CD8-positive, alpha-beta memory T cell (primary cell): ENCODE data around the gene CCDC88B. TPM values are rescaled to one million over a fixed set of nuclear protein-coding genes. Genes with fewer than 3 reads are reported as not detected.
"Not testable (repeated sequence)": the region's sequence is repeated elsewhere in the genome, so short reads cannot be mapped to it uniquely, and the experiment has no call there.

ENCODE experiments used
- CTCF ChIA-PET: fragments of 350-600 bp; sonication (Branson Sonifier 250); formaldehyde crosslinking; loops from one replicate; lab custom pipeline; 2021; ENCODE audit warnings: antibody characterized with exemption; lab: Charles Lee
- POLR2A ChIA-PET: fragments of 350-600 bp; sonication (Branson Sonifier 250); formaldehyde crosslinking; loops from one replicate; lab custom pipeline; 2021; ENCODE audit warnings: antibody characterized with exemption; lab: Charles Lee
- DNase-seq, 5 donors: peaks; one replicate each; pipeline versions ENCODE4 v3.0.0 to v3.0.0-alpha.2; 2020 to 2022; ENCODE audit warnings: mixed read lengths in 1 of 5
- H3K27ac ChIP-seq: one replicate; pipeline ENCODE4 v1.7.0; 2013; ENCODE audit warnings: low read depth, mild to moderate bottlenecking, low read length, moderate library complexity
- H3K27me3 ChIP-seq: 2 replicates; pipeline ENCODE4 v1.7.0; 2013; ENCODE audit warnings: low read length, mild to moderate bottlenecking; ENCODE audit not compliant: insufficient read depth, poor library complexity, severe bottlenecking
- H3K36me3 ChIP-seq: 2 replicates; pipeline ENCODE4 v1.7.0; 2013; ENCODE audit warnings: mild to moderate bottlenecking, low read length, moderate library complexity; ENCODE audit not compliant: insufficient read depth
- H3K4me1 ChIP-seq: 2 replicates; pipeline ENCODE4 v1.7.0; 2013; ENCODE audit warnings: mild to moderate bottlenecking, low read length, moderate library complexity; ENCODE audit not compliant: insufficient read depth
- H3K4me3 ChIP-seq: 2 replicates; pipeline ENCODE4 v1.7.0; 2013; ENCODE audit warnings: mild to moderate bottlenecking, low read length
- H3K9me3 ChIP-seq: 2 replicates; pipeline ENCODE4 v1.7.0; 2013; ENCODE audit warnings: mild to moderate bottlenecking, low read length
- H3K27ac Mint-ChIP-seq, 8 donors: one replicate each; pipeline ENCODE4 v1.8.0; 2020 to 2021; ENCODE audit warnings: mixed read lengths in 8 of 8, mild to moderate bottlenecking in 6 of 8, inconsistent platforms in 3 of 8, moderate library complexity in 3 of 8
- H3K27me3 Mint-ChIP-seq, 2 donors: one replicate each; pipeline ENCODE4 v1.8.0; 2020 to 2021; ENCODE audit warnings: mixed read lengths in 2 of 2, mild to moderate bottlenecking in 1 of 2, moderate library complexity in 1 of 2
- H3K36me3 Mint-ChIP-seq, 3 donors: one replicate each; pipeline ENCODE4 v1.8.0; 2020 to 2021; ENCODE audit warnings: mixed read lengths in 3 of 3, inconsistent platforms in 1 of 3, mild to moderate bottlenecking in 1 of 3
- H3K4me1 Mint-ChIP-seq, 3 donors: one replicate each; pipeline ENCODE4 v1.8.0; 2020 to 2021; ENCODE audit warnings: mixed read lengths in 3 of 3, inconsistent platforms in 1 of 3, mild to moderate bottlenecking in 1 of 3
- H3K4me3 Mint-ChIP-seq, 7 donors: one replicate each; pipeline ENCODE4 v1.8.0; 2020 to 2021; ENCODE audit warnings: mixed read lengths in 7 of 7, mild to moderate bottlenecking in 6 of 7, moderate library complexity in 4 of 7, inconsistent platforms in 2 of 7
- H3K9me3 Mint-ChIP-seq, 5 donors: one replicate each; pipeline ENCODE4 v1.8.0; 2020 to 2022; ENCODE audit warnings: mixed read lengths in 5 of 5, mild to moderate bottlenecking in 3 of 5, moderate library complexity in 2 of 5, inconsistent platforms in 1 of 5
- polyA plus RNA-seq: library from polyadenylated mRNA; unstranded; fragments of 300-500 nt; fragmentation: Illumina TruSeq; gene quantifications from one replicate; pipeline ENCODE4 v1.2.3, GENCODE V29; 2021
- total RNA-seq, 2 experiments: library from RNA; stranded (reverse); gene quantifications; one replicate each; pipeline ENCODE4 v1.2.3, GENCODE V29; 2021

CCDC88B gene
- total and polyA plus RNA-seq, 3 experiments from 2014 or later: 45.6 to 105 (median 101) TPM

GRCh38 chr11:64305691-64306562 lies 34.1 kb upstream of the CCDC88B start:
- H3K4me3 ChIP-seq: peak overlapping the region; percentile 81
- POLR2A ChIA-PET: interaction anchor here (0.6 to 3.6 kb wide), 7 partner anchors 12 to 99 kb away, joined by 3 to 42 read pairs (median 5); partner anchors contain the start of genes BAD, FKBP2, GPR137 and PRDX5

GRCh38 chr11:64306563-64306875 lies 33.5 kb upstream of the CCDC88B start:
- H3K4me1 ChIP-seq: peaks cover 20% of the 10 kb centered on the region
- Mint-ChIP-seq H3K9me3 (no peaks in the 10 kb centered on the region), H3K27me3 (peaks cover 3 to 4% of the 10 kb centered on the region in 2 donors), H3K4me1 (peaks cover 21 to 38% (median 21%) of the 10 kb centered on the region in 3 donors), H3K27ac (peak overlapping the region; percentile 83 to 99 (median 96)), H3K4me3 (peak overlapping the region; percentile 91 to 100 (median 96)), H3K36me3 (peaks cover 0 to 22% (median 0%) of the 10 kb centered on the region in 3 donors)
- no peaks in the 10 kb centered on the region for H3K9me3 ChIP-seq
- peak overlapping the region; percentile 73 for H3K27ac ChIP-seq
- ChIA-PET CTCF (interaction anchor here (0.7 to 4.4 kb wide), 2 partner anchors 11 to 101 kb away, joined by 3 to 34 read pairs; partner anchors contain the start of genes PRDX5 and TRMT112), POLR2A (no interaction called here)
- peak overlapping the region; percentile 81 for H3K4me3 ChIP-seq
- DNase-seq: no peak
- H3K36me3 ChIP-seq: no peaks in the 10 kb centered on the region
- peaks cover 5% of the 10 kb centered on the region for H3K27me3 ChIP-seq

More at GRCh38 chr11:64305691-64306562, 34.1 kb upstream of the CCDC88B start:
- peak; percentile 47 to 82 (median 61) for DNase-seq
- Histone ChIP-seq H3K4me1 (peaks cover 21% of the 10 kb centered on the region), H3K27me3 (peaks cover 8% of the 10 kb centered on the region), H3K27ac (peak overlapping the region; percentile 73), H3K36me3 (no peaks in the 10 kb centered on the region), H3K9me3 (no peaks in the 10 kb centered on the region)
- H3K36me3 Mint-ChIP-seq: peaks cover 0 to 20% (median 0%) of the 10 kb centered on the region in 3 donors
- CTCF ChIA-PET: interaction anchor here (0.7 to 5.8 kb wide), 5 partner anchors 11 to 101 kb away, joined by 3 to 281 read pairs (median 34); partner anchors contain the start of genes FERMT3, PLCB3, PPP1R14B and PRDX5
- H3K9me3 Mint-ChIP-seq: no peaks in the 10 kb centered on the region
- H3K4me1 Mint-ChIP-seq: peaks cover 21 to 38% (median 22%) of the 10 kb centered on the region in 3 donors
- H3K27ac Mint-ChIP-seq: peak overlapping the region; percentile 83 to 99 (median 96)
- peak overlapping the region; percentile 91 to 100 (median 96) for H3K4me3 Mint-ChIP-seq
- H3K27me3 Mint-ChIP-seq: peaks cover 5% of the 10 kb centered on the region in 2 donors

- Mint-ChIP-seq H3K36me3 (peaks cover 0 to 22% (median 0%) of the 10 kb centered on the region in 3 donors), H3K27me3 (no peaks in the 10 kb centered on the region), H3K4me3 (peak overlapping the region; percentile 91 to 100 (median 96)), H3K9me3 (no peaks in the 10 kb centered on the region), H3K4me1 (peaks cover 21 to 34% (median 21%) of the 10 kb centered on the region in 3 donors), H3K27ac (peak overlapping the region in 7 of 8 donors; percentile 24 to 99 (median 96))
- no peak for DNase-seq
- no peaks in the 10 kb centered on the region for H3K36me3 ChIP-seq
- ChIA-PET CTCF (interaction anchor here (0.7 to 4.4 kb wide), 3 partner anchors 10 to 103 kb away, joined by 3 to 34 read pairs (median 3); partner anchors contain the start of genes PRDX5 and TRMT112), POLR2A (interaction anchor here (0.6 kb wide), 1 partner anchor 17 kb away, joined by 4 read pairs; no protein-coding TSS in a partner anchor)
- H3K4me1 ChIP-seq: peaks cover 20% of the 10 kb centered on the region
- no peaks in the 10 kb centered on the region for H3K9me3 ChIP-seq
- peak overlapping the region; percentile 81 for H3K4me3 ChIP-seq
- no peaks in the 10 kb centered on the region for H3K27me3 ChIP-seq
- peak overlapping the region; percentile 73 for H3K27ac ChIP-seq
Observed at GRCh38 chr11:64306876-64307622, 33.0 kb upstream of the CCDC88B start.

- H3K9me3 ChIP-seq, H3K27ac ChIP-seq: not testable (repeated sequence)
- POLR2A ChIA-PET: interaction anchor here (0.6 to 0.7 kb wide), 3 partner anchors 10 to 57 kb away, joined by 3 to 5 read pairs (median 4); partner anchors contain the start of gene PRDX5
Observed at GRCh38 chr11:64307795-64308194, 32.2 kb upstream of the CCDC88B start.

GRCh38 chr11:64312947-64313346 lies 27.1 kb upstream of the CCDC88B start:
- Mint-ChIP-seq H3K9me3 (no peaks in the 10 kb centered on the region), H3K4me1 (peaks cover 28 to 32% (median 31%) of the 10 kb centered on the region in 3 donors), H3K36me3 (peaks cover 0 to 50% (median 6%) of the 10 kb centered on the region in 3 donors), H3K27ac (peak overlapping the region in 7 of 8 donors; percentile 4 to 93 (median 81)), H3K27me3 (peaks cover 0 to 7% of the 10 kb centered on the region in 2 donors), H3K4me3 (peak overlapping the region in 1 of 7 donors; percentile 58)
- Histone ChIP-seq H3K27me3 (no peaks in the 10 kb centered on the region), H3K27ac (no peak overlapping the region), H3K9me3 (no peaks in the 10 kb centered on the region), H3K4me1 (peaks cover 8% of the 10 kb centered on the region), H3K36me3 (no peaks in the 10 kb centered on the region), H3K4me3 (no peak overlapping the region)
- DNase-seq: no peak
- CTCF ChIA-PET: interaction anchor here (0.9 to 1.6 kb wide), 3 partner anchors 19 to 106 kb away, joined by 3 to 7 read pairs (median 4); partner anchors contain the start of gene FERMT3
- POLR2A ChIA-PET: no interaction called here

More at GRCh38 chr11:64307795-64308194, 32.2 kb upstream of the CCDC88B start:
- not testable (repeated sequence) for DNase-seq, H3K27me3 Mint-ChIP-seq, H3K4me3 ChIP-seq, H3K36me3 ChIP-seq, H3K9me3 Mint-ChIP-seq, H3K27me3 ChIP-seq
- CTCF ChIA-PET: interaction anchor here (1.1 kb wide), 1 partner anchor 103 kb away, joined by 3 read pairs; no protein-coding TSS in a partner anchor
- peak overlapping the region in 6 of 7 donors; percentile 23 to 96 (median 60) for H3K4me3 Mint-ChIP-seq
- peaks cover 24 to 40% (median 25%) of the 10 kb centered on the region in 3 donors for H3K4me1 Mint-ChIP-seq
- H3K36me3 Mint-ChIP-seq: peaks cover 0 to 27% (median 3%) of the 10 kb centered on the region in 3 donors
- peaks cover 20% of the 10 kb centered on the region for H3K4me1 ChIP-seq
- peak overlapping the region in 6 of 8 donors; percentile 24 to 86 (median 70) for H3K27ac Mint-ChIP-seq

GRCh38 chr11:64313491-64314145 lies 26.4 kb upstream of the CCDC88B start:
- H3K27me3 Mint-ChIP-seq: peaks cover 0 to 7% of the 10 kb centered on the region in 2 donors
- H3K4me3 Mint-ChIP-seq: peak overlapping the region in 1 of 7 donors; percentile 58
- no peak overlapping the region for H3K4me3 ChIP-seq
- H3K27ac ChIP-seq: no peak overlapping the region
- peaks cover 33 to 37% (median 35%) of the 10 kb centered on the region in 3 donors for H3K4me1 Mint-ChIP-seq
- H3K9me3 ChIP-seq: no peaks in the 10 kb centered on the region
- H3K27me3 ChIP-seq: no peaks in the 10 kb centered on the region
- DNase-seq: no peak
- H3K27ac Mint-ChIP-seq: peak overlapping the region in 4 of 8 donors; percentile 64 to 93 (median 76)
- CTCF ChIA-PET: interaction anchor here (1.3 to 1.6 kb wide), 2 partner anchors 18 to 107 kb away, joined by 3 to 7 read pairs; partner anchors contain the start of gene FERMT3
- POLR2A ChIA-PET: no interaction called here
- H3K36me3 ChIP-seq: no peaks in the 10 kb centered on the region
- peaks cover 8% of the 10 kb centered on the region for H3K4me1 ChIP-seq
- no peaks in the 10 kb centered on the region for H3K9me3 Mint-ChIP-seq
- peaks cover 0 to 55% (median 6%) of the 10 kb centered on the region in 3 donors for H3K36me3 Mint-ChIP-seq
